HepG2 (cell line): ENCODE data around the gene OR1I1. TPM values are rescaled to one million over a fixed set of nuclear protein-coding genes. Genes with fewer than 3 reads are reported as not detected.

Experiments used
- ATAC-seq: fragments of 200-7000 bp; cut with Tn5 transposase; 3 replicates; pipeline ENCODE4 v1.9.1; 2020; ENCODE audit warnings: mild to moderate bottlenecking, moderate library complexity
- BruUV-seq: library from RNA; stranded (reverse); fragments of 400-500 nt; replicated peaks from 2 replicates; lab custom pipeline; 2021; lab: Mats Ljungman, UMichigan
- CTCF ChIA-PET: fragments of 300-600 bp; formaldehyde crosslinking; extraction: SDS; loops from one replicate; lab custom pipeline; 2021; ENCODE audit warnings: low total read pairs, inconsistent platforms, low intra/inter-chr PET ratio; lab: Yijun Ruan, JAX
- POLR2A ChIA-PET: fragments of 350-600 bp; sonication (Branson Sonifier 250); formaldehyde crosslinking; loops from one replicate; lab custom pipeline; 2020; ENCODE audit warnings: antibody characterized with exemption, inconsistent platforms; lab: Yijun Ruan, JAX
- DNase-seq: peaks from one replicate; pipeline ENCODE4 v3.0.0-alpha.2; 2015; ENCODE audit warnings: low spot score
- FAIRE-seq: peaks from 3 replicates; lab custom pipeline; 2011; peaks lifted over from hg19 to GRCh38; lab: Jason Lieb, UNC
- H2AFZ ChIP-seq: one replicate; pipeline ENCODE4 v1.6.1; 2011; ENCODE audit warnings: low read length, inconsistent platforms
- H3K27ac ChIP-seq: fragments of 300-600 bp; 3 replicates; pipeline ENCODE4 v1.8.0; 2011; ENCODE audit warnings: mixed run types, mild to moderate bottlenecking, mixed read lengths, low read length, inconsistent platforms; ENCODE audit not compliant: insufficient read depth; ENCODE audit errors: extremely low read length
- H3K27me3 ChIP-seq, 2 experiments: fragments of 200-600 bp in 1 of 2; 2 replicates in 1 of 2; 3 replicates in 1 of 2; pipeline versions ENCODE4 v1.6.0 to v1.8.0; 2011; ENCODE audit warnings: low read length in 2 of 2, mild to moderate bottlenecking in 2 of 2, moderate library complexity in 2 of 2, inconsistent platforms in 1 of 2; ENCODE audit not compliant: insufficient read depth in 2 of 2, control insufficient read depth in 1 of 2
- H3K36me3 ChIP-seq, 2 experiments: fragments of 200-600 bp in 1 of 2; replicated peaks in 1 of 2; 2 replicates in 1 of 2; 3 replicates in 1 of 2; pipeline versions ENCODE4 v1.5.1 to v1.8.0; 2011; ENCODE audit warnings: low read length in 2 of 2, inconsistent platforms in 1 of 2; ENCODE audit not compliant: insufficient read depth in 2 of 2, control insufficient read depth in 1 of 2
- H3K4me1 ChIP-seq: 2 replicates; pipeline ENCODE4 v1.5.1; 2012; ENCODE audit warnings: low read length, inconsistent platforms; ENCODE audit not compliant: insufficient read depth
- H3K4me2 ChIP-seq: 2 replicates; pipeline ENCODE4 v1.6.0; 2011; ENCODE audit warnings: low read depth, low read length, inconsistent platforms
- H3K4me3 ChIP-seq, 3 experiments: fragments of 200-600 bp in 1 of 3; sonication (generic), shearing (Covaris generic) in 1 of 3; replicated peaks in 1 of 3; 2 replicates each; pipeline ENCODE4 v1.5.1; 2011 to 2016; ENCODE audit warnings: low read length in 3 of 3, inconsistent platforms in 2 of 3, low read depth in 2 of 3, mild to moderate bottlenecking in 2 of 3, control low read depth in 1 of 3, mixed read lengths in 1 of 3; ENCODE audit not compliant: insufficient read depth in 1 of 3
- H3K79me2 ChIP-seq: one replicate; pipeline ENCODE4 v1.6.1; 2011; ENCODE audit warnings: low read length, inconsistent platforms; ENCODE audit not compliant: insufficient read depth
- H3K9ac ChIP-seq: 2 replicates; pipeline ENCODE4 v1.6.0; 2011; ENCODE audit warnings: mild to moderate bottlenecking, low read depth, low read length, inconsistent platforms; ENCODE audit not compliant: insufficient read depth
- H3K9me3 ChIP-seq: 2 replicates; pipeline ENCODE4 v1.5.1; 2012; ENCODE audit warnings: mild to moderate bottlenecking, low read length
- H4K20me1 ChIP-seq: 2 replicates; pipeline ENCODE4 v1.6.0; 2011; ENCODE audit warnings: inconsistent platforms, mild to moderate bottlenecking, low read length, moderate library complexity; ENCODE audit not compliant: insufficient read depth
- CREBL2 ChIP-seq: sonication (generic); formaldehyde crosslinking; IDR thresholded peaks from 2 replicates; pipeline ENCODE4 v1.8.1; 2023; ENCODE audit warnings: missing genetic modification reagents, mild to moderate bottlenecking, borderline replicate concordance
- HIVEP1 ChIP-seq: sonication (generic); formaldehyde crosslinking; IDR thresholded peaks from 2 replicates; pipeline ENCODE4 v1.4.0; 2020; ENCODE audit warnings: mild to moderate bottlenecking, missing genetic modification reagents
- MTA1 ChIP-seq: sonication (generic); formaldehyde crosslinking; IDR thresholded peaks from 2 replicates; pipeline ENCODE4 v1.4.0; 2020; ENCODE audit warnings: missing genetic modification reagents, mild to moderate bottlenecking, borderline replicate concordance
- PAXIP1 ChIP-seq: sonication (generic); formaldehyde crosslinking; conservative IDR thresholded peaks from 2 replicates; pipeline ENCODE4 v1.4.0; 2020; ENCODE audit warnings: mild to moderate bottlenecking, missing genetic modification reagents, moderate library complexity
- SAFB2 ChIP-seq: sonication (generic); formaldehyde crosslinking; IDR thresholded peaks from 2 replicates; pipeline ENCODE4 v1.5.1; 2020; ENCODE audit warnings: missing genetic modification reagents, low read depth, mild to moderate bottlenecking, borderline replicate concordance
- ZNF468 ChIP-seq: sonication (generic); formaldehyde crosslinking; IDR thresholded peaks from 2 replicates; pipeline ENCODE4 v1.8.0; 2022; ENCODE audit warnings: mild to moderate bottlenecking, moderate library complexity, missing genetic modification reagents
- ZNF496 ChIP-seq: sonication (generic); formaldehyde crosslinking; IDR thresholded peaks from 2 replicates; pipeline ENCODE4 v1.8.1; 2023; ENCODE audit warnings: mild to moderate bottlenecking, moderate library complexity, missing genetic modification reagents; ENCODE audit not compliant: insufficient replicate concordance
- ZNF792 ChIP-seq: IDR thresholded peaks from 2 replicates; pipeline ENCODE4 v1.6.1; 2016
- WGBS: methylation state at CpG from one replicate; pipeline ENCODE4 v1.1.6; 2017; ENCODE audit warnings: low lambda C conversion rate; 5-methylcytosine and 5-hydroxymethylcytosine counted together
- in situ Hi-C: cut with HindIII; loops from 2 replicates; pipeline ENCODE4 v1.10.0; 2017; ENCODE audit warnings: low pct_unique_long_range_greater_than_20kb; ENCODE audit not compliant: extremely low pct_ligation_motif_present
- intact Hi-C: fragments of 100-400 bp; cut with micrococcal nuclease; formaldehyde crosslinking; loops from one replicate; pipeline ENCODE4 v1.10.0; 2022; ENCODE audit not compliant: unreplicated experiment
- polyA plus RNA-seq, 8 experiments: library from polyadenylated mRNA; depleted of rRNA in 3 of 8; stranded (reverse) in 7 of 8; unstranded in 1 of 8; fragments of >200 nt; fragmentation: Illumina TruSeq in 4 of 8; extraction: Trizol in 4 of 8; gene quantifications; 2 replicates each; pipeline versions ENCODE4 v1.2.1 to v1.2.3, GENCODE V29; 2011 to 2016; ENCODE audit warnings: low read depth in 4 of 8, missing spikeins in 1 of 8, mixed read lengths in 1 of 8; ENCODE audit not compliant: insufficient read depth in 1 of 8
- total RNA-seq, 5 experiments: library from RNA; depleted of rRNA; stranded (reverse); fragments of >200 nt; fragmentation: Illumina TruSeq; extraction: Trizol; gene quantifications; 2 replicates each; pipeline ENCODE4 v1.2.3, GENCODE V29; 2016; ENCODE audit warnings: low read depth in 1 of 5
- TF ChIP-seq, protein P1 (sequence below): sonication (generic); formaldehyde crosslinking; IDR thresholded peaks from 2 replicates; pipeline ENCODE4 v1.9.0; 2021; ENCODE audit warnings: missing genetic modification reagents, borderline replicate concordance

The OR1I1 gene
- total and polyA plus RNA-seq, 2 of the 13 experiments (the other 11 are each of a cell fraction or from before 2014, with no cell fraction given), result not detected

GRCh38 chr19:15042826-15043225 lies 39.2 kb upstream of the OR1I1 start:
- POLR2A ChIA-PET, result no interaction called here
- intact Hi-C loops (no loop called here), in situ Hi-C loops (no loop called here)
- no peak overlapping the region for H2AFZ ChIP-seq
- H4K20me1 ChIP-seq, result no peaks in the 10 kb centered on the region
- DNase-seq (no peak), FAIRE-seq (no peak), ATAC-seq (no peak)
- H3K36me3 ChIP-seq, result no peaks in the 10 kb centered on the region
- TF ChIP-seq, protein P1, sequence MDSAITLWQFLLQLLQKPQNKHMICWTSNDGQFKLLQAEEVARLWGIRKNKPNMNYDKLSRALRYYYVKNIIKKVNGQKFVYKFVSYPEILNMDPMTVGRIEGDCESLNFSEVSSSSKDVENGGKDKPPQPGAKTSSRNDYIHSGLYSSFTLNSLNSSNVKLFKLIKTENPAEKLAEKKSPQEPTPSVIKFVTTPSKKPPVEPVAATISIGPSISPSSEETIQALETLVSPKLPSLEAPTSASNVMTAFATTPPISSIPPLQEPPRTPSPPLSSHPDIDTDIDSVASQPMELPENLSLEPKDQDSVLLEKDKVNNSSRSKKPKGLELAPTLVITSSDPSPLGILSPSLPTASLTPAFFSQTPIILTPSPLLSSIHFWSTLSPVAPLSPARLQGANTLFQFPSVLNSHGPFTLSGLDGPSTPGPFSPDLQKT (CRISPR knock-in tag), result no peak
- TF ChIP-seq ZNF496 (no peak), ZNF792 (CRISPR knock-in tag) (no peak), CREBL2 (no peak), ZNF468 (CRISPR knock-in tag) (no peak), PAXIP1 (CRISPR knock-in tag) (no peak), MTA1 (CRISPR knock-in tag) (no peak), HIVEP1 (no peak), SAFB2 (CRISPR knock-in tag) (no peak)
- H3K4me2 ChIP-seq, result no peak overlapping the region
- BruUV-seq, result no TSS peak
- no peaks in the 10 kb centered on the region for H3K9me3 ChIP-seq
- no peak overlapping the region for H3K9ac ChIP-seq
- no peaks in the 10 kb centered on the region for H3K79me2 ChIP-seq
- peaks cover 0 to 6% of the 10 kb centered on the region in 2 experiments; a peak in 2 of 5 replicates for H3K27me3 ChIP-seq
- H3K27ac ChIP-seq, result no peak overlapping the region
- CTCF ChIA-PET, result no interaction called here
- H3K4me1 ChIP-seq, result no peaks in the 10 kb centered on the region
- H3K4me3 ChIP-seq, result no peak overlapping the region
- 14% methylated on average over 2 of the region's 2 CpGs for WGBS
